OCI-LY3 (cell line): Measurements from ENCODE around the gene C12orf42.

Experiments used
- H2AFZ ChIP-seq: fragments of 200-600, 300-600 bp; shearing (Covaris generic); 2 replicates; pipeline ENCODE4 v1.6.0; 2014; ENCODE audit warnings: antibody characterized with exemption, low read depth, low read length
- H3K27ac ChIP-seq: fragments of 200-600, 300-600 bp; sonication (generic); 2 replicates; pipeline ENCODE4 v1.5.1; 2014; ENCODE audit warnings: mild to moderate bottlenecking, low read length, moderate library complexity, mixed read lengths
- H3K27me3 ChIP-seq: fragments of 200-600, 300-600 bp; sonication (generic); 2 replicates; pipeline ENCODE4 v1.6.1; 2014; ENCODE audit warnings: low read depth, low read length, mixed read lengths
- H3K36me3 ChIP-seq: fragments of 200-600, 300-600 bp; sonication (generic); replicated peaks from 2 replicates; pipeline ENCODE3; 2014; ENCODE audit warnings: low read depth, low read length, mixed read lengths
- H3K4me1 ChIP-seq: fragments of 300-600, 200-600 bp; sonication (generic); 2 replicates; pipeline ENCODE4 v1.6.1; 2014; ENCODE audit warnings: low read length, mixed read lengths
- H3K4me2 ChIP-seq: fragments of 200-600, 300-600 bp; sonication (generic); 2 replicates; pipeline ENCODE4 v1.6.1; 2014; ENCODE audit warnings: low read length, mixed read lengths
- H3K4me3 ChIP-seq: fragments of 300-600, 200-600 bp; sonication (generic); 2 replicates; pipeline ENCODE4 v1.5.1; 2014; ENCODE audit warnings: antibody characterized with exemption, mild to moderate bottlenecking, low read length, moderate library complexity
- H3K79me2 ChIP-seq: fragments of 300-600, 200-600 bp; shearing (Covaris generic); 2 replicates; pipeline ENCODE4 v1.6.1; 2014; ENCODE audit warnings: mild to moderate bottlenecking, low read length, mixed read lengths
- H3K9ac ChIP-seq: fragments of 300-600, 200-600 bp; shearing (Covaris generic); 2 replicates; pipeline ENCODE4 v1.6.0; 2014; ENCODE audit warnings: mild to moderate bottlenecking, low read length, moderate library complexity
- H3K9me3 ChIP-seq: fragments of 200-600, 300-600 bp; shearing (Covaris generic); 2 replicates; pipeline ENCODE4 v1.6.1; 2014; ENCODE audit warnings: low read length, mixed read lengths; ENCODE audit not compliant: insufficient read depth
- H4K20me1 ChIP-seq: fragments of 200-600, 300-600 bp; sonication (generic); 2 replicates; pipeline ENCODE4 v1.6.1; 2016; ENCODE audit warnings: low read length, mixed read lengths; ENCODE audit not compliant: insufficient read depth
- EZH2phosphoT487 ChIP-seq: fragments of 200-600 bp; shearing (Covaris generic); IDR thresholded peaks from 2 replicates; pipeline ENCODE4 v1.6.1; 2018; ENCODE audit warnings: antibody characterized with exemption, mixed run types, low read depth
- TF ChIP-seq, protein P1 (sequence below): fragments of 200-600, 300-600 bp; sonication (generic); IDR thresholded peaks from 2 replicates; pipeline ENCODE4 v1.5.1; 2014; ENCODE audit warnings: antibody characterized with exemption, low read length, low read depth

The C12orf42 gene

DNA sequence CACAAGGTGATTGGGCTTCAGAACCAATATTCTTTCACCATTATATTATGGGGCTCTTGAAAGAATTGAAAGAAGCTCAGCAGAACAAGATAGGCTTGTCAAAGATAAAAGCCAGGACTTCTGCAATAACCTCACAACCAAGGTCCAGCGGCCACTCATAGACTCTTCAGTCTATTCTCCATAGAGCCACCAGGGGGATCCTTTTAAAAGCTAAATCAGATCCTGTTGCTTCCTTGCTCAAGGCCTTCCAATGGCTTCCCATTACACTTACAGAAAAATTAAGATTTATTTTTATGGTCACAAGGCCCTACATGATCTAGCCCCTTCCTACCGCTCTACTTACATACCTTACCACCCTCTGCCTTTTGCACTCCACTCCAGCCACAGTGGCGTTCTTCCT is 169.6 kb downstream of the C12orf42 start:
- Histone ChIP-seq H3K27me3 (no peaks in the 10 kb centered on the region), H3K4me1 (peaks cover 17% of the 10 kb centered on the region), H3K9ac (no peak overlapping the region), H3K36me3 (peaks cover 4% of the 10 kb centered on the region), H3K27ac (no peak overlapping the region), H3K4me3 (no peak overlapping the region), H3K9me3 (no peaks in the 10 kb centered on the region), H3K79me2 (no peaks in the 10 kb centered on the region), H2AFZ (no peak overlapping the region), H3K4me2 (no peak overlapping the region), H4K20me1 (no peaks in the 10 kb centered on the region)
- TF ChIP-seq, protein P1, sequence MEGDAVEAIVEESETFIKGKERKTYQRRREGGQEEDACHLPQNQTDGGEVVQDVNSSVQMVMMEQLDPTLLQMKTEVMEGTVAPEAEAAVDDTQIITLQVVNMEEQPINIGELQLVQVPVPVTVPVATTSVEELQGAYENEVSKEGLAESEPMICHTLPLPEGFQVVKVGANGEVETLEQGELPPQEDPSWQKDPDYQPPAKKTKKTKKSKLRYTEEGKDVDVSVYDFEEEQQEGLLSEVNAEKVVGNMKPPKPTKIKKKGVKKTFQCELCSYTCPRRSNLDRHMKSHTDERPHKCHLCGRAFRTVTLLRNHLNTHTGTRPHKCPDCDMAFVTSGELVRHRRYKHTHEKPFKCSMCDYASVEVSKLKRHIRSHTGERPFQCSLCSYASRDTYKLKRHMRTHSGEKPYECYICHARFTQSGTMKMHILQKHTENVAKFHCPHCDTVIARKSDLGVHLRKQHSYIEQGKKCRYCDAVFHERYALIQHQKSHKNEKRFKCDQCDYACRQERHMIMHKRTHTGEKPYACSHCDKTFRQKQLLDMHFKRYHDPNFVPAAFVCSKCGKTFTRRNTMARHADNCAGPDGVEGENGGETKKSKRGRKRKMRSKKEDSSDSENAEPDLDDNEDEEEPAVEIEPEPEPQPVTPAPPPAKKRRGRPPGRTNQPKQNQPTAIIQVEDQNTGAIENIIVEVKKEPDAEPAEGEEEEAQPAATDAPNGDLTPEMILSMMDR: peak; percentile 60
- TF ChIP-seq EZH2phosphoT487: no peak

DNA sequence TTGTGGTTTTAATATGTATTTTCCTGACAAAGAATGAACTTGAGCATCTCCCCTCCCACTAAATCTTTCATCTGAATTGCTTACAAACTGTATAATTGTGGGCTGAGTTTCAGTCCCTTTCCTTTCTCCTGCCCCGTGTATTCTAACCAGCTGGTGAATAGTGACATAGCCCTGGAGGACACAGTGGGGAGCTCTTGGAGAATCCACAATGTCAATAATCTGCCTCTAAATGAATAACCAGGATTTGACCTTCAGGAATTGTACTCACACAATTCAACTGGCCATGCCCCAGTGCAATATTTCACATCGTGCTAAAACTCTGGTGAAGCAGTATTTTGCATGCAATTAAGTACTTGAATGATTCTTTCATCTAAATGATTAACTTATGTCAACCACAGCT is 177.2 kb downstream of the C12orf42 start:
- Histone ChIP-seq H4K20me1 (no peaks in the 10 kb centered on the region), H3K9me3 (no peaks in the 10 kb centered on the region), H3K4me1 (peaks cover 10% of the 10 kb centered on the region), H3K36me3 (peaks cover 22% of the 10 kb centered on the region), H3K4me3 (no peak overlapping the region), H3K27ac (no peak overlapping the region), H3K4me2 (no peak overlapping the region), H2AFZ (no peak overlapping the region), H3K27me3 (no peaks in the 10 kb centered on the region), H3K79me2 (no peaks in the 10 kb centered on the region), H3K9ac (no peak overlapping the region)
- no peak for TF ChIP-seq EZH2phosphoT487

DNA sequence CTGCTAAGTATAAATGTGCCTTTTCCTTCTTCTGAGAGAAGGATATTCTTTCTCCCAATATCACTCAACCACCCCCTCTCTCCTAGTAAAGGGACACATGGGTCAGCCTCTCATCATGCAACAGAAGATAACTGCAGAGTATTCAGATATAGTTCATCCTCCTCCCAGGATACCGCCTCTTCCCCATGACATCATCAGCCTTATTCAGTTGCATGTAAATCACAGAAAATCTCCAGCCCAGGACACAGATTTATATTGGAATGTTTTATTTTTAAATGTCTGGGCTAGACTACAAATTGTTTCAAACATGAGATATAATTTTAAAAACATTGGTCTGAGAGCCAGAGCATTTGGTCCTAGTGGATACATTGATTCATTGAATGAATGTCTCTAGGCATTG is 178.5 kb downstream of the C12orf42 start:
- no peak overlapping the region for H3K27ac ChIP-seq
- TF ChIP-seq, protein P1: no peak
- TF ChIP-seq EZH2phosphoT487: no peak
- H3K4me1 ChIP-seq: peaks cover 22% of the 10 kb centered on the region
- H4K20me1 ChIP-seq: no peaks in the 10 kb centered on the region
- peaks cover 20% of the 10 kb centered on the region for H3K36me3 ChIP-seq
- H3K9ac ChIP-seq: no peak overlapping the region
- H3K9me3 ChIP-seq: no peaks in the 10 kb centered on the region
- no peaks in the 10 kb centered on the region for H3K79me2 ChIP-seq
- no peak overlapping the region for H3K4me2 ChIP-seq
- no peak overlapping the region for H3K4me3 ChIP-seq
- H2AFZ ChIP-seq: no peak overlapping the region
- H3K27me3 ChIP-seq: no peaks in the 10 kb centered on the region

DNA sequence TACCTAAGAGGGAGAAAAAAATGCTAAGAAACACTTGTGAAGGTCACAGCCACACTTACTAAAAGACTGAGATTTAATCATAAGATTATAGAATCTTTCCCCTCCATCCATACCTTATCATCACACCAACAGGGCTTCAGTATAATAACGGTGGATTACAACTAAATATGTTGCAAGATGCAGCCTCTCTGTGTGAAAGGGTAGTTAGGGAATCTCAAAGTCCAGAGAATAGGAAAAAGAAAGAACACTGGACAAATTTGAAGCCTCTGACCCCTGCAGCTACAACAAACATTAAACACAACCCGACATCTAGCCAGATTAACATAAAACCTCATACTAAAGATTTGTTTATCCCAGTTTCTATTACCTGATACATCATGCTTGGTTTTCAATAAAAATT is 181.0 kb downstream of the C12orf42 start:
- H3K4me3 ChIP-seq: no peak overlapping the region
- H3K9ac ChIP-seq: no peak overlapping the region
- H3K9me3 ChIP-seq: no peaks in the 10 kb centered on the region
- no peak overlapping the region for H3K4me2 ChIP-seq
- no peak overlapping the region for H3K27ac ChIP-seq
- no peaks in the 10 kb centered on the region for H3K79me2 ChIP-seq
- H2AFZ ChIP-seq: no peak overlapping the region
- peaks cover 22% of the 10 kb centered on the region for H3K4me1 ChIP-seq
- no peaks in the 10 kb centered on the region for H4K20me1 ChIP-seq
- TF ChIP-seq EZH2phosphoT487: no peak
- TF ChIP-seq, protein P1: no peak
- H3K27me3 ChIP-seq: no peaks in the 10 kb centered on the region
- peaks cover 17% of the 10 kb centered on the region for H3K36me3 ChIP-seq

DNA sequence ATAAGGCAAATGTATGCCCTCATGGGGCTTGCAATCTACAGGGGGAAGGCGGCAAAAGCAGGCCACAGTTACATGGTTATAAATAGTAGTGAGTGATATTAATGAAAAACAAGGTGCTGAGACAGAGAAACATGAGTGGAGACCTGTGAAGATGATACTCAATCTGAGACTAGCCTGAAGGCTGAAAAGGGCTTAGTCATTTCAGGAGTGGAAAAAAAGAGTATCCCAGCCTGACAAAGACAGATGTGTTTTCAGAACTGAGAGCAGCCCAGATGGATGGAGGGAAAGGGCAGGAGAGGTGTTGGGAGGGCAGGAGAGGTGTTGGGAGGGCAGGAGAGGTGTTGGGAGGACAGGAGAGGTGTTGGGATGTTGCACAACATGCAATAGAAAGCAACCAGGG is 181.9 kb downstream of the C12orf42 start:
- H3K36me3 ChIP-seq: peaks cover 13% of the 10 kb centered on the region
- H2AFZ ChIP-seq: no peak overlapping the region
- peaks cover 22% of the 10 kb centered on the region for H3K4me1 ChIP-seq
- no peak overlapping the region for H3K9ac ChIP-seq
- H3K4me3 ChIP-seq: peak overlapping the region; percentile 26; the same call in 1 of the 2 replicates
- no peaks in the 10 kb centered on the region for H3K9me3 ChIP-seq
- H3K79me2 ChIP-seq: no peaks in the 10 kb centered on the region
- no peaks in the 10 kb centered on the region for H4K20me1 ChIP-seq
- H3K27ac ChIP-seq: peak overlapping the region; percentile 35; the same call in 1 of the 2 replicates
- H3K27me3 ChIP-seq: no peaks in the 10 kb centered on the region
- H3K4me2 ChIP-seq: peak overlapping the region; percentile 45
- TF ChIP-seq, protein P1: no peak
- no peak for TF ChIP-seq EZH2phosphoT487
